ENCODE measurements around the gene H2BK1.

GRCh38 chr7:151161757-151162156, 48.5 kb downstream of the H2BK1 start:
- TF ChIP-seq CTCF (IDR thresholded peaks at IDR 0.05; ENCODE audit: borderline replicate concordance, extremely low read depth, low read length, poor library complexity, severe bottlenecking) (no peak), EZH2 (IDR thresholded peaks at IDR 0.05; ENCODE audit: borderline replicate concordance, low read depth, low read length, severe bottlenecking) (no peak)

Data from DND-41 (cell line).